HG03103 (cell line): ENCODE data around the gene WDR41.
"Not testable (repeated sequence)": the region's sequence is repeated elsewhere in the genome, so short reads cannot be mapped to it uniquely, and the experiment has no call there.

ENCODE experiments used
- ATAC-seq: cut with Tn5 transposase; IDR thresholded peaks from one replicate; pipeline ENCODE4 v1.9.1; 2021; ENCODE audit warnings: low read depth; ENCODE audit not compliant: unreplicated experiment

Gene WDR41

GRCh38 chr5:77413049-77413448 lies 79.1 kb downstream of the WDR41 start:
- ATAC-seq: no peak

- ATAC-seq: no peak
Observed at GRCh38 chr5:77409870-77410621, 82.1 kb downstream of the WDR41 start.

GRCh38 chr5:77407152-77407551 lies 85.0 kb downstream of the WDR41 start:
- no peak for ATAC-seq

GRCh38 chr5:77402796-77403195 lies 89.3 kb downstream of the WDR41 start:
- ATAC-seq: no peak

GRCh38 chr5:77400645-77401044 lies 91.5 kb downstream of the WDR41 start:
- ATAC-seq: no peak

GRCh38 chr5:77398896-77399295 lies 93.2 kb downstream of the WDR41 start:
- no peak for ATAC-seq

GRCh38 chr5:77398458-77398857 lies 93.7 kb downstream of the WDR41 start:
- ATAC-seq: no peak

- no peak for ATAC-seq
Observed at GRCh38 chr5:77397686-77398292, 94.3 kb downstream of the WDR41 start.

- ATAC-seq: no peak
Observed at GRCh38 chr5:77396017-77396416, 96.1 kb downstream of the WDR41 start.

GRCh38 chr5:77394064-77394715 lies 97.9 kb downstream of the WDR41 start:
- no peak for ATAC-seq

- no peak for ATAC-seq
Observed at GRCh38 chr5:77391240-77391765, 100.8 kb downstream of the WDR41 start.

GRCh38 chr5:77390795-77391194 lies 101.3 kb downstream of the WDR41 start:
- ATAC-seq: no peak

GRCh38 chr5:77390221-77390620 lies 101.9 kb downstream of the WDR41 start:
- no peak for ATAC-seq

- ATAC-seq: no peak
Observed at GRCh38 chr5:77389746-77390145, 102.4 kb downstream of the WDR41 start.

GRCh38 chr5:77386340-77386739 lies 105.8 kb downstream of the WDR41 start:
- not testable (repeated sequence) for ATAC-seq

GRCh38 chr5:77383336-77383735 lies 108.8 kb downstream of the WDR41 start:
- not testable (repeated sequence) for ATAC-seq
